SK-N-SH treated with all-trans-retinoic acid at 6 μM for 48 hours (cell line): Measurements from ENCODE around the gene DNHD1.

ENCODE experiments used
- RARB ChIP-seq: fragments of 250-450 bp; sonication (Bioruptor Pico); IDR thresholded peaks from 2 replicates; pipeline ENCODE4 v1.8.0; 2021; ENCODE audit warnings: mild to moderate bottlenecking, moderate library complexity
- ZNF565 ChIP-seq: fragments of 450-650 bp; formaldehyde crosslinking; conservative IDR thresholded peaks from 2 replicates; pipeline ENCODE4 v1.5.0; 2020; ENCODE audit warnings: low read depth, mild to moderate bottlenecking, moderate library complexity
- TF ChIP-seq, protein P1 (sequence below): fragments of 250-450 bp; sonication (Bioruptor Pico); IDR thresholded peaks from 2 replicates; pipeline ENCODE4 v1.8.0; 2020; ENCODE audit warnings: mild to moderate bottlenecking, moderate library complexity, borderline replicate concordance
- TF ChIP-seq, protein P2 (sequence below): fragments of 250-450 bp; sonication (Bioruptor Pico); IDR thresholded peaks from 2 replicates; pipeline ENCODE4 v1.8.0; 2021; ENCODE audit warnings: low read depth, mild to moderate bottlenecking, moderate library complexity, borderline replicate concordance
- TF ChIP-seq, protein P3 (sequence below): fragments of 250-450 bp; sonication (Bioruptor Pico); IDR thresholded peaks from 2 replicates; pipeline ENCODE4 v1.5.1; 2020; ENCODE audit warnings: low read depth, mild to moderate bottlenecking, moderate library complexity

- TF ChIP-seq, protein P1, sequence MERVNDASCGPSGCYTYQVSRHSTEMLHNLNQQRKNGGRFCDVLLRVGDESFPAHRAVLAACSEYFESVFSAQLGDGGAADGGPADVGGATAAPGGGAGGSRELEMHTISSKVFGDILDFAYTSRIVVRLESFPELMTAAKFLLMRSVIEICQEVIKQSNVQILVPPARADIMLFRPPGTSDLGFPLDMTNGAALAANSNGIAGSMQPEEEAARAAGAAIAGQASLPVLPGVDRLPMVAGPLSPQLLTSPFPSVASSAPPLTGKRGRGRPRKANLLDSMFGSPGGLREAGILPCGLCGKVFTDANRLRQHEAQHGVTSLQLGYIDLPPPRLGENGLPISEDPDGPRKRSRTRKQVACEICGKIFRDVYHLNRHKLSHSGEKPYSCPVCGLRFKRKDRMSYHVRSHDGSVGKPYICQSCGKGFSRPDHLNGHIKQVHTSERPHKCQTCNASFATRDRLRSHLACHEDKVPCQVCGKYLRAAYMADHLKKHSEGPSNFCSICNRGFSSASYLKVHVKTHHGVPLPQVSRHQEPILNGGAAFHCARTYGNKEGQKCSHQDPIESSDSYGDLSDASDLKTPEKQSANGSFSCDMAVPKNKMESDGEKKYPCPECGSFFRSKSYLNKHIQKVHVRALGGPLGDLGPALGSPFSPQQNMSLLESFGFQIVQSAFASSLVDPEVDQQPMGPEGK: no peak
- TF ChIP-seq, protein P2, sequence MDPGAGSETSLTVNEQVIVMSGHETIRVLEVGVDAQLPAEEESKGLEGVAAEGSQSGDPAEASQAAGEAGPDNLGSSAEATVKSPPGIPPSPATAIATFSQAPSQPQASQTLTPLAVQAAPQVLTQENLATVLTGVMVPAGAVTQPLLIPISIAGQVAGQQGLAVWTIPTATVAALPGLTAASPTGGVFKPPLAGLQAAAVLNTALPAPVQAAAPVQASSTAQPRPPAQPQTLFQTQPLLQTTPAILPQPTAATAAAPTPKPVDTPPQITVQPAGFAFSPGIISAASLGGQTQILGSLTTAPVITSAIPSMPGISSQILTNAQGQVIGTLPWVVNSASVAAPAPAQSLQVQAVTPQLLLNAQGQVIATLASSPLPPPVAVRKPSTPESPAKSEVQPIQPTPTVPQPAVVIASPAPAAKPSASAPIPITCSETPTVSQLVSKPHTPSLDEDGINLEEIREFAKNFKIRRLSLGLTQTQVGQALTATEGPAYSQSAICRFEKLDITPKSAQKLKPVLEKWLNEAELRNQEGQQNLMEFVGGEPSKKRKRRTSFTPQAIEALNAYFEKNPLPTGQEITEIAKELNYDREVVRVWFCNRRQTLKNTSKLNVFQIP (CRISPR knock-in tag): no peak
- TF ChIP-seq RARB (CRISPR knock-in tag) (no peak), ZNF565 (CRISPR knock-in tag) (no peak)
- TF ChIP-seq, protein P3, sequence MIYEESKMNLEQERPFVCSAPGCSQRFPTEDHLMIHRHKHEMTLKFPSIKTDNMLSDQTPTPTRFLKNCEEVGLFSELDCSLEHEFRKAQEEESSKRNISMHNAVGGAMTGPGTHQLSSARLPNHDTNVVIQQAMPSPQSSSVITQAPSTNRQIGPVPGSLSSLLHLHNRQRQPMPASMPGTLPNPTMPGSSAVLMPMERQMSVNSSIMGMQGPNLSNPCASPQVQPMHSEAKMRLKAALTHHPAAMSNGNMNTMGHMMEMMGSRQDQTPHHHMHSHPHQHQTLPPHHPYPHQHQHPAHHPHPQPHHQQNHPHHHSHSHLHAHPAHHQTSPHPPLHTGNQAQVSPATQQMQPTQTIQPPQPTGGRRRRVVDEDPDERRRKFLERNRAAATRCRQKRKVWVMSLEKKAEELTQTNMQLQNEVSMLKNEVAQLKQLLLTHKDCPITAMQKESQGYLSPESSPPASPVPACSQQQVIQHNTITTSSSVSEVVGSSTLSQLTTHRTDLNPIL (CRISPR knock-in tag): no peak
These were observed 21.1 kb upstream of the DNHD1 start for GRCh38 chr11:6475936-6476335.
